ENCODE data around the gene ANKLE1.

- TF ChIP-seq POLR2A (IDR thresholded peaks at IDR 0.05), result no peak
- TF ChIP-seq, protein P1, sequence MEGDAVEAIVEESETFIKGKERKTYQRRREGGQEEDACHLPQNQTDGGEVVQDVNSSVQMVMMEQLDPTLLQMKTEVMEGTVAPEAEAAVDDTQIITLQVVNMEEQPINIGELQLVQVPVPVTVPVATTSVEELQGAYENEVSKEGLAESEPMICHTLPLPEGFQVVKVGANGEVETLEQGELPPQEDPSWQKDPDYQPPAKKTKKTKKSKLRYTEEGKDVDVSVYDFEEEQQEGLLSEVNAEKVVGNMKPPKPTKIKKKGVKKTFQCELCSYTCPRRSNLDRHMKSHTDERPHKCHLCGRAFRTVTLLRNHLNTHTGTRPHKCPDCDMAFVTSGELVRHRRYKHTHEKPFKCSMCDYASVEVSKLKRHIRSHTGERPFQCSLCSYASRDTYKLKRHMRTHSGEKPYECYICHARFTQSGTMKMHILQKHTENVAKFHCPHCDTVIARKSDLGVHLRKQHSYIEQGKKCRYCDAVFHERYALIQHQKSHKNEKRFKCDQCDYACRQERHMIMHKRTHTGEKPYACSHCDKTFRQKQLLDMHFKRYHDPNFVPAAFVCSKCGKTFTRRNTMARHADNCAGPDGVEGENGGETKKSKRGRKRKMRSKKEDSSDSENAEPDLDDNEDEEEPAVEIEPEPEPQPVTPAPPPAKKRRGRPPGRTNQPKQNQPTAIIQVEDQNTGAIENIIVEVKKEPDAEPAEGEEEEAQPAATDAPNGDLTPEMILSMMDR (IDR thresholded peaks at IDR 0.05), result no peak
- no peak for TF ChIP-seq EP300 (IDR thresholded peaks at IDR 0.05)
- TF ChIP-seq POLR2AphosphoS5 (IDR thresholded peaks at IDR 0.05), result no peak
Measured at GRCh38 chr19:17309965-17310461, 28.3 kb downstream of the ANKLE1 start.

All from suprapubic skin (tissue), 4 donors.